Mucosa of gallbladder (tissue), 1 donor: ENCODE data around the gene RTTN. TPM values are rescaled to one million over a fixed set of nuclear protein-coding genes. Genes with fewer than 3 reads are reported as not detected.
"Not testable (repeated sequence)": the region's sequence is repeated elsewhere in the genome, so short reads cannot be mapped to it uniquely, and the experiment has no call there.

Experiments
- DNase-seq: peaks from one replicate; pipeline ENCODE4 v3.0.0-alpha.2; 2020; ENCODE audit warnings: low spot score
- total RNA-seq: library from RNA; stranded (reverse); gene quantifications from one replicate; pipeline ENCODE4 v1.2.1, GENCODE V29; 2021
- donor health status: DM: no; HTN: no; CAD: no.

RTTN gene
- total RNA-seq, 1 donor from 2014 or later, result 8.7 TPM

GRCh38 chr18:70154591-70155194 is 50.8 kb downstream of the RTTN start:
- DNase-seq, result no peak

- no peak for DNase-seq
Measured at GRCh38 chr18:70151614-70152013, 53.9 kb downstream of the RTTN start.

GRCh38 chr18:70149616-70150301 is 55.7 kb downstream of the RTTN start:
- DNase-seq, result no peak

GRCh38 chr18:70149156-70149555 is 56.3 kb downstream of the RTTN start:
- no peak for DNase-seq

GRCh38 chr18:70148039-70148938 is 57.2 kb downstream of the RTTN start:
- no peak for DNase-seq

GRCh38 chr18:70146174-70146573 is 59.3 kb downstream of the RTTN start:
- no peak for DNase-seq

GRCh38 chr18:70142001-70142400 is 63.5 kb downstream of the RTTN start:
- no peak for DNase-seq

GRCh38 chr18:70139138-70139537 is 66.3 kb downstream of the RTTN start:
- DNase-seq, result no peak

- no peak for DNase-seq
Measured at GRCh38 chr18:70135604-70136003, 69.9 kb downstream of the RTTN start.

- DNase-seq, result no peak
Measured at GRCh38 chr18:70132999-70133398, 72.5 kb downstream of the RTTN start.

GRCh38 chr18:70128271-70128670 is 77.2 kb downstream of the RTTN start:
- DNase-seq, result no peak

GRCh38 chr18:70127359-70127758 is 78.1 kb downstream of the RTTN start:
- no peak for DNase-seq

- no peak for DNase-seq
Measured at GRCh38 chr18:70126832-70127231, 78.7 kb downstream of the RTTN start.

- no peak for DNase-seq
Measured at GRCh38 chr18:70124139-70124538, 81.3 kb downstream of the RTTN start.

- no peak for DNase-seq
Measured at GRCh38 chr18:70121842-70122241, 83.6 kb downstream of the RTTN start.

- DNase-seq, result no peak
Measured at GRCh38 chr18:70116949-70117348, 88.5 kb downstream of the RTTN start.

- DNase-seq, result no peak
Measured at GRCh38 chr18:70113511-70113910, 92.0 kb downstream of the RTTN start.

- no peak for DNase-seq
Measured at GRCh38 chr18:70110678-70111077, 94.8 kb downstream of the RTTN start.

GRCh38 chr18:70107091-70107490 is 98.4 kb downstream of the RTTN start:
- DNase-seq, result no peak

GRCh38 chr18:70102854-70103253 is 102.6 kb downstream of the RTTN start:
- not testable (repeated sequence) for DNase-seq

GRCh38 chr18:70089858-70090257 is 115.6 kb downstream of the RTTN start:
- no peak for DNase-seq

- DNase-seq, result no peak
Measured at GRCh38 chr18:70086085-70086484, 119.4 kb downstream of the RTTN start.

- DNase-seq, result no peak
Measured at GRCh38 chr18:70085641-70086040, 119.8 kb downstream of the RTTN start.
